GF-D8 (cell line): ENCODE results near the gene FAM3C.
"Not testable (repeated sequence)": the region's sequence is repeated elsewhere in the genome, so short reads cannot be mapped to it uniquely, and the experiment has no call there.

Experiments used
- DNase-seq: peaks from one replicate; lab custom pipeline; 2025; lab: John Stamatoyannopoulos, UW

FAM3C gene

GRCh38 chr7:121395961-121396757, at the start of gene FAM3C:
FAM3C (minus strand) TSS chr7:121396308; CDS start chr7:121382969, 13,339 bp downstream.
- peak; percentile 59 for DNase-seq

GRCh38 chr7:121442845-121443244, 46.7 kb upstream of the FAM3C start:
- no peak for DNase-seq

- no peak for DNase-seq
These were observed 44.9 kb upstream of the FAM3C start for GRCh38 chr7:121440857-121441503.

GRCh38 chr7:121438043-121438955, 42.2 kb upstream of the FAM3C start:
- not testable (repeated sequence) for DNase-seq

GRCh38 chr7:121437470-121437869, 41.4 kb upstream of the FAM3C start:
- DNase-seq: no peak

- DNase-seq: no peak
These were observed 40.6 kb upstream of the FAM3C start for GRCh38 chr7:121436688-121437087.

- no peak for DNase-seq
These were observed 40.0 kb upstream of the FAM3C start for GRCh38 chr7:121436136-121436535.

- no peak for DNase-seq
These were observed 37.7 kb upstream of the FAM3C start for GRCh38 chr7:121433775-121434174.

GRCh38 chr7:121432486-121432885, 36.4 kb upstream of the FAM3C start:
- not testable (repeated sequence) for DNase-seq

GRCh38 chr7:121431996-121432395, 35.9 kb upstream of the FAM3C start:
- no peak for DNase-seq

GRCh38 chr7:121431389-121431995, 35.4 kb upstream of the FAM3C start:
- DNase-seq: no peak

GRCh38 chr7:121430558-121430957, 34.5 kb upstream of the FAM3C start:
- no peak for DNase-seq

- DNase-seq: no peak
These were observed 33.7 kb upstream of the FAM3C start for GRCh38 chr7:121429798-121430197.

- no peak for DNase-seq
These were observed 32.9 kb upstream of the FAM3C start for GRCh38 chr7:121428855-121429489.

- not testable (repeated sequence) for DNase-seq
These were observed 25.6 kb upstream of the FAM3C start for GRCh38 chr7:121421743-121422142.

- no peak for DNase-seq
These were observed 24.9 kb upstream of the FAM3C start for GRCh38 chr7:121420976-121421375.

GRCh38 chr7:121419201-121420148, 23.4 kb upstream of the FAM3C start:
- DNase-seq: no peak

- no peak for DNase-seq
These were observed 20.4 kb upstream of the FAM3C start for GRCh38 chr7:121416533-121416932.

GRCh38 chr7:121414436-121414835, 18.3 kb upstream of the FAM3C start:
- DNase-seq: no peak

- no peak for DNase-seq
These were observed 15.5 kb upstream of the FAM3C start for GRCh38 chr7:121411597-121411979.
